Ovary (tissue), 9 donors: ENCODE data around the gene ARGLU1. TPM values are rescaled to one million over a fixed set of nuclear protein-coding genes. Genes with fewer than 3 reads are reported as not detected.

Experiments
- DNase-seq, 5 donors: peaks; one replicate each; pipeline ENCODE4 v3.0.0-alpha.2; 2019 to 2020
- H3K27ac ChIP-seq, 2 donors: fragments of 200-600 bp; one replicate each; pipeline versions ENCODE4 v1.5.1 to v1.8.0; 2019 to 2022
- H3K27me3 ChIP-seq: fragments of 200-600 bp; one replicate; pipeline ENCODE4 v1.8.0; 2022
- H3K36me3 ChIP-seq: fragments of 200-600 bp; sonication (generic); one replicate; pipeline ENCODE4 v1.5.1; 2019
- H3K4me1 ChIP-seq: one replicate; pipeline ENCODE4 v1.8.1; 2013; ENCODE audit warnings: mild to moderate bottlenecking, moderate library complexity; ENCODE audit not compliant: insufficient read depth
- H3K4me3 ChIP-seq: fragments of 200-600 bp; sonication (generic); one replicate; pipeline ENCODE4 v1.5.1; 2017
- H3K9me3 ChIP-seq, 2 donors: fragments of 200-600 bp in 1 of 2; sonication (generic) in 1 of 2; one replicate each; pipeline versions ENCODE4 v1.5.1 to v1.8.1; 2013 to 2019; ENCODE audit warnings: mild to moderate bottlenecking in 1 of 2, moderate library complexity in 1 of 2
- CTCF ChIP-seq, 3 donors: fragments of 450-650 bp in 2 of 3; fragments of 200-600 bp in 1 of 3; IDR thresholded peaks; one replicate each; pipeline versions ENCODE4 v1.5.1 to v1.8.0; 2016 to 2022; ENCODE audit warnings: antibody characterized with exemption in 3 of 3, mild to moderate bottlenecking in 1 of 3
- EP300 ChIP-seq: sonication (generic); formaldehyde crosslinking; IDR thresholded peaks from one replicate; pipeline ENCODE4 v1.6.1; 2017; ENCODE audit warnings: antibody characterized with exemption
- POLR2A ChIP-seq: fragments of 450-650 bp; IDR thresholded peaks from one replicate; pipeline ENCODE4 v1.6.1; 2017; ENCODE audit warnings: antibody characterized with exemption, mild to moderate bottlenecking, moderate library complexity
- WGBS, 3 donors: extraction: QIAGEN DNeasy Blood & Tissue Kit in 1 of 3; methylation state at CpG; one replicate each; pipeline versions ENCODE4 v1.1.5 to v1.1.7; 2013 to 2017; 5-methylcytosine and 5-hydroxymethylcytosine counted together
- intact Hi-C, 4 donors: fragments of 100-400 bp; cut with DNase I; formaldehyde crosslinking; loops; one replicate each; pipeline versions ENCODE4 v1.11.0 to v1.15.1; 2022 to 2023
- polyA plus RNA-seq, 2 donors: library from polyadenylated mRNA; stranded (reverse); fragments of 200-250 nt in 1 of 2; fragments of 350-450 nt in 1 of 2; fragmentation: Illumina TruSeq in 1 of 2; extraction: RNeasy Lipid Tissue Mini Kit (QIAGEN cat#74804) in 1 of 2; gene quantifications; one replicate each; pipeline ENCODE4 v1.2.3, GENCODE V29; 2013 to 2014
- total RNA-seq, 7 donors: library from RNA; depleted of rRNA in 2 of 7; stranded (reverse); fragments of >200 nt in 2 of 7; fragmentation: NEBNext Ultra II Directional in 3 of 7; extraction: Animal tissue kit (Norgen Biotek cat#: 25700) in 3 of 7; gene quantifications; one replicate each; pipeline versions ENCODE4 v1.1.0 to v1.2.4, GENCODE V29; 2016 to 2023
- donor health status: DM: no; HTN: no; CAD: no; lungs with moderate emphysema.
- donor health status: DM: no; HTN: no; CAD: no.
- donor health status: Bipolar disorder and iron deficiency.
- donor health status: DM: yes; HTN: yes; CAD: no.
- donor health status: DM: no; HTN: no; CAD: no.
- donor health status: DM: yes; HTN: yes; CAD: no.

The ARGLU1 gene
- total and polyA plus RNA-seq, 9 donors: 72.5 to 136 (median 76.8) TPM

GRCh38 chr13:106513025-106513983 is 54.6 kb downstream of the ARGLU1 start:
- no peaks in the 10 kb centered on the region for H3K4me1 ChIP-seq

GRCh38 chr13:106507560-106508274 is 60.2 kb downstream of the ARGLU1 start:
- no peak overlapping the region for H3K27ac ChIP-seq
- TF ChIP-seq POLR2A (no peak), EP300 (no peak), CTCF (IDR thresholded peaks at IDR 0.05) (no peak)
- 79 to 80% (median 80%) methylated on average over 11 of the region's 11 CpGs for WGBS, 3 donors
- H3K27me3 ChIP-seq: no peaks in the 10 kb centered on the region
- no peaks in the 10 kb centered on the region for H3K36me3 ChIP-seq
- H3K9me3 ChIP-seq: no peaks in the 10 kb centered on the region
- no peak overlapping the region for H3K4me3 ChIP-seq
- DNase-seq: no peak
- intact Hi-C loops: no loop called here
- H3K4me1 ChIP-seq: no peaks in the 10 kb centered on the region

More at GRCh38 chr13:106513025-106513983, 54.6 kb downstream of the ARGLU1 start:
- TF ChIP-seq CTCF (IDR thresholded peaks at IDR 0.05) (no peak), EP300 (no peak), POLR2A (no peak)
- no peak for DNase-seq
- Histone ChIP-seq H3K27ac (no peak overlapping the region), H3K27me3 (no peaks in the 10 kb centered on the region), H3K4me3 (no peak overlapping the region), H3K36me3 (no peaks in the 10 kb centered on the region), H3K9me3 (no peaks in the 10 kb centered on the region)
- WGBS, 3 donors: 79 to 85% (median 83%) methylated on average over 8 of the region's 8 CpGs
- intact Hi-C loops: no loop called here

- H3K36me3 ChIP-seq: no peaks in the 10 kb centered on the region
- no peak for DNase-seq
- TF ChIP-seq POLR2A (no peak), CTCF (IDR thresholded peaks at IDR 0.05) (no peak), EP300 (no peak)
- no peaks in the 10 kb centered on the region for H3K4me1 ChIP-seq
- H3K27me3 ChIP-seq: no peaks in the 10 kb centered on the region
- 62 to 72% (median 68%) methylated on average over 2 of the region's 2 CpGs for WGBS, 3 donors
- H3K9me3 ChIP-seq: no peaks in the 10 kb centered on the region
- H3K27ac ChIP-seq: no peak overlapping the region
- H3K4me3 ChIP-seq: no peak overlapping the region
- intact Hi-C loops: no loop called here
These were observed 61.7 kb downstream of the ARGLU1 start for GRCh38 chr13:106506286-106506685.

- WGBS, 3 donors: 89 to 94% (median 92%) methylated on average over 4 of the region's 4 CpGs
- H3K4me1 ChIP-seq: no peaks in the 10 kb centered on the region
- H3K4me3 ChIP-seq: no peak overlapping the region
- no peak for DNase-seq
- H3K27ac ChIP-seq: no peak overlapping the region
- H3K9me3 ChIP-seq: no peaks in the 10 kb centered on the region
- TF ChIP-seq CTCF (IDR thresholded peaks at IDR 0.05) (no peak), EP300 (no peak), POLR2A (no peak)
- no peaks in the 10 kb centered on the region for H3K36me3 ChIP-seq
- no peaks in the 10 kb centered on the region for H3K27me3 ChIP-seq
- intact Hi-C loops: no loop called here
These were observed 62.2 kb downstream of the ARGLU1 start for GRCh38 chr13:106505732-106506131.
